MM.1S (cell line): ENCODE measurements around the gene MSI2.

Experiments used
- DNase-seq: peaks from one replicate; pipeline ENCODE4 v3.0.0-alpha.2; 2015
- H2AFZ ChIP-seq: fragments of 300-600 bp; sonication (generic); 2 replicates; pipeline ENCODE4 v1.6.0; 2016; ENCODE audit warnings: antibody characterized with exemption, low read length
- H3F3A ChIP-seq: fragments of 300-600 bp; sonication (generic); 2 replicates; pipeline ENCODE4 v1.6.1; 2016; ENCODE audit warnings: mild to moderate bottlenecking, antibody characterized with exemption, low read length, moderate library complexity, mixed read lengths; ENCODE audit not compliant: insufficient read depth
- H3K27ac ChIP-seq: fragments of 300-600 bp; sonication (generic); 2 replicates; pipeline ENCODE4 v1.5.1; 2016; ENCODE audit warnings: mild to moderate bottlenecking, low read length
- H3K27me3 ChIP-seq: fragments of 300-600 bp; sonication (generic); replicated peaks from 2 replicates; pipeline ENCODE4 v1.6.0; 2016; ENCODE audit warnings: low read length; ENCODE audit not compliant: insufficient read depth
- H3K36me3 ChIP-seq: fragments of 300-600 bp; sonication (generic); replicated peaks from 2 replicates; pipeline ENCODE4 v1.6.1; 2016; ENCODE audit warnings: mild to moderate bottlenecking, low read length, mixed read lengths; ENCODE audit not compliant: insufficient read depth
- H3K4me1 ChIP-seq: fragments of 300-600 bp; sonication (generic); 2 replicates; pipeline ENCODE4 v1.6.1; 2016; ENCODE audit warnings: low read length, mixed read lengths
- H3K4me2 ChIP-seq: fragments of 300-600 bp; sonication (generic); 2 replicates; pipeline ENCODE4 v1.6.0; 2016; ENCODE audit warnings: low read depth, low read length
- H3K4me3 ChIP-seq: fragments of 300-600 bp; sonication (generic); 2 replicates; pipeline ENCODE4 v1.5.1; 2016; ENCODE audit warnings: low read length, mixed read lengths
- H3K79me2 ChIP-seq: fragments of 300-600 bp; sonication (generic); 2 replicates; pipeline ENCODE4 v1.6.1; 2016; ENCODE audit warnings: mixed run types, low read length, mixed read lengths
- H3K9ac ChIP-seq: fragments of 300-600 bp; sonication (generic); 2 replicates; pipeline ENCODE4 v1.6.1; 2016; ENCODE audit warnings: low read length, mixed read lengths
- H3K9me2 ChIP-seq: fragments of 300-600 bp; sonication (generic); replicated peaks from 2 replicates; pipeline ENCODE4 v1.6.1; 2016; ENCODE audit warnings: mild to moderate bottlenecking, low read length, mixed read lengths; ENCODE audit not compliant: insufficient read depth
- H3K9me3 ChIP-seq: fragments of 300-600 bp; sonication (generic); replicated peaks from 2 replicates; pipeline ENCODE4 v1.6.1; 2016; ENCODE audit warnings: mild to moderate bottlenecking, low read length, mixed read lengths; ENCODE audit not compliant: insufficient read depth
- H4K20me1 ChIP-seq: fragments of 300-600 bp; sonication (generic); 2 replicates; pipeline ENCODE4 v1.6.1; 2016; ENCODE audit warnings: mild to moderate bottlenecking, low read length, moderate library complexity, mixed read lengths; ENCODE audit not compliant: insufficient read depth
- CTCF ChIP-seq: fragments of 300-600 bp; sonication (generic); IDR thresholded peaks from 2 replicates; pipeline ENCODE4 v1.5.1; 2016; ENCODE audit warnings: antibody characterized with exemption, low read length, mixed read lengths
- EZH2 ChIP-seq: fragments of 300-600 bp; sonication (generic); optimal IDR thresholded peaks from 2 replicates; pipeline ENCODE3; 2017; ENCODE audit warnings: low read depth, mild to moderate bottlenecking, antibody characterized with exemption, low read length, mixed read lengths
- EZH2phosphoT487 ChIP-seq: fragments of 300-600 bp; sonication (generic); IDR thresholded peaks from 2 replicates; pipeline ENCODE4 v1.6.1; 2018; ENCODE audit warnings: antibody characterized with exemption, low read length

The MSI2 gene

GRCh38 chr17:57246257-57246656 is 10.1 kb upstream of the MSI2 start:
- Histone ChIP-seq H3K36me3 (no peaks in the 10 kb centered on the region), H3K9ac (no peak overlapping the region), H3K27me3 (no peaks in the 10 kb centered on the region), H3K9me3 (no peaks in the 10 kb centered on the region), H3F3A (no peaks in the 10 kb centered on the region), H3K27ac (no peak overlapping the region), H4K20me1 (no peaks in the 10 kb centered on the region), H3K79me2 (no peaks in the 10 kb centered on the region), H3K4me2 (no peak overlapping the region), H3K9me2 (no peaks in the 10 kb centered on the region), H3K4me1 (no peaks in the 10 kb centered on the region), H2AFZ (no peak overlapping the region), H3K4me3 (no peak overlapping the region)
- TF ChIP-seq EZH2phosphoT487: no peak
- TF ChIP-seq CTCF: no peak
- TF ChIP-seq EZH2: no peak
- DNase-seq: no peak

GRCh38 chr17:57247261-57247660 is 9.1 kb upstream of the MSI2 start:
- Histone ChIP-seq H3K4me3 (no peak overlapping the region), H3K9me2 (no peaks in the 10 kb centered on the region), H3K9me3 (no peaks in the 10 kb centered on the region), H3K9ac (no peak overlapping the region), H2AFZ (no peak overlapping the region), H3K36me3 (no peaks in the 10 kb centered on the region), H4K20me1 (no peaks in the 10 kb centered on the region), H3K4me1 (no peaks in the 10 kb centered on the region), H3F3A (no peaks in the 10 kb centered on the region), H3K27ac (no peak overlapping the region), H3K79me2 (no peaks in the 10 kb centered on the region), H3K4me2 (no peak overlapping the region), H3K27me3 (no peaks in the 10 kb centered on the region)
- no peak for TF ChIP-seq EZH2
- no peak for TF ChIP-seq CTCF
- no peak for TF ChIP-seq EZH2phosphoT487
- DNase-seq: no peak

GRCh38 chr17:57247913-57248312 is 8.4 kb upstream of the MSI2 start:
- Histone ChIP-seq H3K4me3 (no peak overlapping the region), H3K27me3 (no peaks in the 10 kb centered on the region), H3K27ac (no peak overlapping the region), H3F3A (no peaks in the 10 kb centered on the region), H3K9me2 (no peaks in the 10 kb centered on the region), H3K4me1 (no peaks in the 10 kb centered on the region), H3K9ac (no peak overlapping the region), H3K4me2 (no peak overlapping the region), H3K36me3 (no peaks in the 10 kb centered on the region), H4K20me1 (no peaks in the 10 kb centered on the region), H3K9me3 (no peaks in the 10 kb centered on the region), H3K79me2 (no peaks in the 10 kb centered on the region), H2AFZ (no peak overlapping the region)
- TF ChIP-seq EZH2phosphoT487 (no peak), EZH2 (no peak), CTCF (no peak)
- no peak for DNase-seq
